BJ (cell line): ENCODE measurements around the gene SOST. TPM values are rescaled to one million over a fixed set of nuclear protein-coding genes. Genes with fewer than 3 reads are reported as not detected.

ENCODE experiments used
- CTCF ChIA-PET: fragments of 350-600 bp; formaldehyde crosslinking; extraction: SDS; loops from one replicate; lab custom pipeline; 2021; ENCODE audit warnings: antibody characterized with exemption, inconsistent platforms; lab: Yijun Ruan, JAX
- POLR2A ChIA-PET: fragments of 300-600 bp; sonication (Branson Sonifier 250); formaldehyde crosslinking; extraction: SDS; loops from one replicate; lab custom pipeline; 2021; ENCODE audit warnings: antibody characterized with exemption; lab: Charles Lee
- DNase-seq: peaks from one replicate; pipeline ENCODE4 v3.0.0-alpha.2; 2011; ENCODE audit warnings: low read depth
- H3K27me3 ChIP-seq: 2 replicates; pipeline ENCODE4 v1.6.0; 2011; ENCODE audit warnings: low read length; ENCODE audit not compliant: control insufficient read depth, insufficient read depth
- H3K36me3 ChIP-seq: 2 replicates; pipeline ENCODE4 v1.5.1; 2011; ENCODE audit warnings: low read length; ENCODE audit not compliant: control insufficient read depth, insufficient read depth
- H3K4me3 ChIP-seq: 2 replicates; pipeline ENCODE4 v1.5.1; 2011; ENCODE audit warnings: low read depth, mild to moderate bottlenecking, control low read depth, low read length
- CTCF ChIP-seq: IDR thresholded peaks from 2 replicates; pipeline ENCODE4 v1.5.1; 2011; ENCODE audit warnings: low read depth, mild to moderate bottlenecking, control low read depth, inconsistent platforms, low read length, moderate library complexity; ENCODE audit not compliant: insufficient read depth
- polyA plus RNA-seq: library from polyadenylated mRNA; depleted of rRNA; stranded (reverse); fragments of >200 nt; gene quantifications from 2 replicates; pipeline ENCODE4 v1.2.3, GENCODE V29; 2011

The SOST gene
- polyA plus RNA-seq, 1 experiment: not detected

- Histone ChIP-seq H3K27me3 (peaks cover 1% of the 10 kb centered on the region), H3K4me3 (no peak overlapping the region), H3K36me3 (peaks cover 15% of the 10 kb centered on the region)
- no peak for DNase-seq
- POLR2A ChIA-PET: no interaction called here
- CTCF ChIA-PET: interaction anchor here (0.8 to 2.6 kb wide), 7 partner anchors 8 to 133 kb away, joined by 3 to 15 read pairs (median 5); partner anchors contain the start of genes CD300LG and MPP2
- no peak for TF ChIP-seq CTCF
Measured at GRCh38 chr17:43774304-43775250, 16.0 kb upstream of the SOST start.

- POLR2A ChIA-PET: no interaction called here
- H3K4me3 ChIP-seq: no peak overlapping the region
- H3K36me3 ChIP-seq: peaks cover 25% of the 10 kb centered on the region
- CTCF ChIA-PET: interaction anchor here (0.8 to 1.3 kb wide), 3 partner anchors 10 to 14 kb away, joined by 3 to 5 read pairs (median 3); no protein-coding TSS in a partner anchor
- no peaks in the 10 kb centered on the region for H3K27me3 ChIP-seq
- no peak for TF ChIP-seq CTCF
- DNase-seq: no peak
Measured at GRCh38 chr17:43772877-43773648, 14.5 kb upstream of the SOST start.

- CTCF ChIA-PET: interaction anchor here (1.2 kb wide), 1 partner anchor 12 kb away, joined by 5 read pairs; no protein-coding TSS in a partner anchor
- Histone ChIP-seq H3K27me3 (no peaks in the 10 kb centered on the region), H3K36me3 (peaks cover 25% of the 10 kb centered on the region), H3K4me3 (no peak overlapping the region)
- no peak for TF ChIP-seq CTCF
- no peak for DNase-seq
- POLR2A ChIA-PET: no interaction called here
Measured at GRCh38 chr17:43771463-43771862, 12.9 kb upstream of the SOST start.

- POLR2A ChIA-PET: no interaction called here
- no peak for DNase-seq
- CTCF ChIA-PET: interaction anchor here (1.0 kb wide), 1 partner anchor 77 kb away, joined by 3 read pairs; no protein-coding TSS in a partner anchor
- no peak for TF ChIP-seq CTCF
- H3K4me3 ChIP-seq: no peak overlapping the region
- H3K36me3 ChIP-seq: peaks cover 25% of the 10 kb centered on the region
- no peaks in the 10 kb centered on the region for H3K27me3 ChIP-seq
Measured at GRCh38 chr17:43770957-43771356, 12.4 kb upstream of the SOST start.
